H9 (cell line): ENCODE results near the gene AMBN. TPM values are rescaled to one million over a fixed set of nuclear protein-coding genes. Genes with fewer than 3 reads are reported as not detected.

ENCODE experiments used
- DNase-seq: peaks from one replicate; pipeline ENCODE4 v3.0.0-alpha.2; 2017
- H2AFZ ChIP-seq: one replicate; pipeline ENCODE4 v1.6.1; 2013; ENCODE audit warnings: mild to moderate bottlenecking, low read length, control low read depth, moderate library complexity
- H2AK5ac ChIP-seq: 2 replicates; pipeline ENCODE4 v1.6.1; 2013; ENCODE audit warnings: low read length, control low read depth, mixed read lengths; ENCODE audit not compliant: insufficient read length
- H2BK120ac ChIP-seq: one replicate; pipeline ENCODE4 v1.6.1; 2013; ENCODE audit warnings: low read depth, mild to moderate bottlenecking, low read length, control low read depth, inconsistent platforms; ENCODE audit not compliant: poor library complexity, severe bottlenecking
- H2BK12ac ChIP-seq: 2 replicates; pipeline ENCODE4 v1.6.1; 2013; ENCODE audit warnings: low read length, control low read depth, mixed read lengths, low read depth; ENCODE audit not compliant: insufficient read length
- H2BK15ac ChIP-seq: 2 replicates; pipeline ENCODE4 v1.6.1; 2013; ENCODE audit warnings: low read depth, low read length, control low read depth
- H2BK20ac ChIP-seq: one replicate; pipeline ENCODE4 v1.6.1; 2013; ENCODE audit warnings: low read depth, mild to moderate bottlenecking, low read length, control low read depth, inconsistent platforms; ENCODE audit not compliant: poor library complexity, severe bottlenecking
- H2BK5ac ChIP-seq: 2 replicates; pipeline ENCODE4 v1.6.1; 2013; ENCODE audit warnings: low read length, control low read depth, mixed read lengths; ENCODE audit not compliant: insufficient read length
- H3K14ac ChIP-seq: 2 replicates; pipeline ENCODE4 v1.6.1; 2013; ENCODE audit warnings: low read length, control low read depth; ENCODE audit not compliant: insufficient read depth
- H3K18ac ChIP-seq: 2 replicates; pipeline ENCODE4 v1.6.1; 2013; ENCODE audit warnings: low read depth, mild to moderate bottlenecking, mixed read lengths, low read length, control low read depth; ENCODE audit not compliant: insufficient read length
- H3K23ac ChIP-seq: 2 replicates; pipeline ENCODE4 v1.6.1; 2013; ENCODE audit warnings: low read length, control low read depth, mixed read lengths, low read depth; ENCODE audit not compliant: insufficient read length
- H3K23me2 ChIP-seq: 2 replicates; pipeline ENCODE4 v1.6.1; 2013; ENCODE audit warnings: low read depth, mild to moderate bottlenecking, mixed read lengths, low read length, control low read depth; ENCODE audit not compliant: insufficient read length, poor library complexity, severe bottlenecking
- H3K27ac ChIP-seq: 2 replicates; pipeline ENCODE4 v1.5.1; 2013; ENCODE audit warnings: low read length, control low read depth, mixed read lengths, low read depth; ENCODE audit not compliant: insufficient read length
- H3K27me3 ChIP-seq: 2 replicates; pipeline ENCODE4 v1.6.1; 2013; ENCODE audit warnings: low read length, control low read depth, inconsistent platforms; ENCODE audit not compliant: insufficient read depth
- H3K4ac ChIP-seq: 2 replicates; pipeline ENCODE4 v1.6.1; 2013; ENCODE audit warnings: low read depth, mild to moderate bottlenecking, control low read depth, inconsistent platforms, low read length, moderate library complexity
- H3K4me1 ChIP-seq: 2 replicates; pipeline ENCODE4 v1.6.1; 2013; ENCODE audit warnings: low read length, control low read depth, inconsistent platforms; ENCODE audit not compliant: insufficient read depth
- H3K4me2 ChIP-seq: 2 replicates; pipeline ENCODE4 v1.6.1; 2013; ENCODE audit warnings: low read length, control low read depth, mixed read lengths; ENCODE audit not compliant: insufficient read length, insufficient read depth
- H3K56ac ChIP-seq: 2 replicates; pipeline ENCODE4 v1.6.1; 2013; ENCODE audit warnings: low read depth, mild to moderate bottlenecking, mixed read lengths, low read length, control low read depth; ENCODE audit not compliant: insufficient read length
- H3K79me1 ChIP-seq: 2 replicates; pipeline ENCODE4 v1.6.1; 2013; ENCODE audit warnings: low read depth, mild to moderate bottlenecking, moderate library complexity, low read length, control low read depth, inconsistent platforms; ENCODE audit not compliant: insufficient read depth, poor library complexity, severe bottlenecking
- H3K79me2 ChIP-seq: 2 replicates; pipeline ENCODE4 v1.6.1; 2013; ENCODE audit warnings: low read length, control low read depth, inconsistent platforms; ENCODE audit not compliant: insufficient read depth
- H3K9ac ChIP-seq: 2 replicates; pipeline ENCODE4 v1.6.1; 2013; ENCODE audit warnings: low read length, control low read depth, mixed read lengths; ENCODE audit not compliant: insufficient read length; ENCODE audit errors: extremely low read depth
- H3K9me3 ChIP-seq: one replicate; pipeline ENCODE4 v1.6.1; 2013; ENCODE audit warnings: low read depth, low read length, inconsistent platforms; ENCODE audit not compliant: control insufficient read depth
- H3T11ph ChIP-seq: one replicate; pipeline ENCODE4 v1.6.1; 2013; ENCODE audit warnings: mild to moderate bottlenecking, low read length, control low read depth, inconsistent platforms
- H4K20me1 ChIP-seq: one replicate; pipeline ENCODE4 v1.6.1; 2013; ENCODE audit not compliant: control insufficient read depth, insufficient read length, insufficient read depth
- H4K5ac ChIP-seq: 2 replicates; pipeline ENCODE4 v1.6.1; 2013; ENCODE audit warnings: low read depth, mild to moderate bottlenecking, mixed read lengths, low read length, control low read depth; ENCODE audit not compliant: insufficient read length
- H4K8ac ChIP-seq: replicated peaks from 2 replicates; pipeline ENCODE4 v1.6.1; 2013; ENCODE audit warnings: low read length, control low read depth, mixed read lengths, low read depth; ENCODE audit not compliant: insufficient read length
- H4K91ac ChIP-seq: 2 replicates; pipeline ENCODE4 v1.6.1; 2013; ENCODE audit warnings: low read depth, mild to moderate bottlenecking, moderate library complexity, mixed read lengths, low read length, control low read depth; ENCODE audit not compliant: insufficient read length
- H3K27ac Mint-ChIP-seq, 3 experiments: 2 replicates in 2 of 3; 3 replicates in 1 of 3; pipeline ENCODE4 v1.8.0; 2020 to 2021; ENCODE audit warnings: mixed read lengths in 3 of 3, mild to moderate bottlenecking in 1 of 3, moderate library complexity in 1 of 3
- H3K27me3 Mint-ChIP-seq: 2 replicates; pipeline ENCODE4 v1.8.0; 2021; ENCODE audit warnings: low read depth, mild to moderate bottlenecking, moderate library complexity, mixed read lengths
- H3K36me3 Mint-ChIP-seq, 3 experiments: 2 replicates in 2 of 3; 3 replicates in 1 of 3; pipeline ENCODE4 v1.8.0; 2020 to 2021; ENCODE audit warnings: low read depth in 3 of 3, mixed read lengths in 3 of 3; ENCODE audit not compliant: insufficient read depth in 1 of 3
- H3K4me1 Mint-ChIP-seq, 2 experiments: 2 replicates each; pipeline ENCODE4 v1.8.0; 2020; ENCODE audit warnings: mixed read lengths in 2 of 2
- H3K4me3 Mint-ChIP-seq, 2 experiments: 2 replicates in 1 of 2; 3 replicates in 1 of 2; pipeline ENCODE4 v1.8.0; 2020 to 2021; ENCODE audit warnings: mild to moderate bottlenecking in 2 of 2, mixed read lengths in 2 of 2, moderate library complexity in 1 of 2
- H3K9me3 Mint-ChIP-seq, 2 experiments: 2 replicates in 1 of 2; 3 replicates in 1 of 2; pipeline ENCODE4 v1.8.0; 2020; ENCODE audit warnings: mild to moderate bottlenecking in 2 of 2, mixed read lengths in 2 of 2, moderate library complexity in 1 of 2
- CTCF ChIP-seq: fragments of 200-600 bp; sonication (generic); conservative IDR thresholded peaks from 3 replicates; pipeline ENCODE4 v1.8.0; 2021; ENCODE audit warnings: antibody characterized with exemption, mild to moderate bottlenecking
- WGBS: extraction: QIAGEN DNeasy Blood & Tissue Kit; methylation state at CpG from one replicate; pipeline ENCODE4 v1.1.7; 2013; ENCODE audit warnings: missing lambda C conversion rate, low lambda C conversion rate, mixed read lengths; ENCODE audit not compliant: insufficient read length; ENCODE audit errors: extremely low coverage; 5-methylcytosine and 5-hydroxymethylcytosine counted together
- total RNA-seq: library from RNA; stranded (reverse); gene quantifications from 2 replicates; pipeline ENCODE4 v1.2.1, GENCODE V29; 2021

AMBN gene
- total RNA-seq, 1 experiment from 2014 or later, result not detected

DNA sequence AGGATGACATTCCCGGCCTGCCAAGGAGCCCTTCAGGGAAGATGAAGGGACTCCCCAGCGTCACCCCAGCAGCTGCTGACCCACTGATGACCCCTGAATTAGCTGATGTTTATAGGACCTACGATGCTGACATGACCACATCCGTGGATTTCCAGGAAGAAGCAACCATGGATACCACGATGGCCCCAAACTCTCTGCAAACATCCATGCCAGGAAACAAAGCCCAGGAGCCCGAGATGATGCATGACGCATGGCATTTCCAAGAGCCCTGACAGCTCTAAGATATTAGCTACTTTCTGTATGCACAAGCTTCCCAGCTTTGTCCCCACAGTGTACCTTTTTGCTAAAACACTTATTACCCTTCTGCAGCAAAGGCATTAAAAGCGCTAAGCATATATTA lies 14.4 kb downstream of the AMBN start:
- H2BK20ac ChIP-seq, result no peak overlapping the region
- Mint-ChIP-seq H3K27ac (no peak overlapping the region), H3K27me3 (no peaks in the 10 kb centered on the region), H3K4me1 (peaks cover 0 to 4% of the 10 kb centered on the region in 2 experiments; a peak in 1 of 4 replicates), H3K36me3 (no peaks in the 10 kb centered on the region), H3K4me3 (no peak overlapping the region), H3K9me3 (no peaks in the 10 kb centered on the region; a peak in 1 of 5 replicates)
- H4K8ac ChIP-seq, result no peak overlapping the region
- no peak overlapping the region for H3K4me2 ChIP-seq
- H3K9ac ChIP-seq, result no peak overlapping the region
- no peak overlapping the region for H2AFZ ChIP-seq
- H3K27ac ChIP-seq, result no peak overlapping the region
- WGBS, result no CpG with 5 or more reads among the region's 8 CpGs
- H4K5ac ChIP-seq, result no peak overlapping the region
- H2BK5ac ChIP-seq, result no peak overlapping the region
- H3K14ac ChIP-seq, result no peak overlapping the region
- H2BK15ac ChIP-seq, result no peak overlapping the region
- no peak overlapping the region for H2BK120ac ChIP-seq
- H3T11ph ChIP-seq, result no peak overlapping the region
- H3K4me1 ChIP-seq, result no peaks in the 10 kb centered on the region
- no peaks in the 10 kb centered on the region for H4K20me1 ChIP-seq
- H3K23me2 ChIP-seq, result no peaks in the 10 kb centered on the region
- no peak overlapping the region for H3K23ac ChIP-seq
- no peaks in the 10 kb centered on the region for H3K9me3 ChIP-seq
- H2AK5ac ChIP-seq, result no peak overlapping the region
- H3K79me1 ChIP-seq, result no peaks in the 10 kb centered on the region
- TF ChIP-seq CTCF, result no peak
- no peaks in the 10 kb centered on the region for H3K79me2 ChIP-seq
- no peak overlapping the region for H3K56ac ChIP-seq
- no peak for DNase-seq
- no peak overlapping the region for H2BK12ac ChIP-seq
- no peak overlapping the region for H3K18ac ChIP-seq
- no peaks in the 10 kb centered on the region for H3K27me3 ChIP-seq
- H3K4ac ChIP-seq, result no peak overlapping the region
- H4K91ac ChIP-seq, result no peak overlapping the region
